Measurements from ENCODE around the gene OGFR.

DNA sequence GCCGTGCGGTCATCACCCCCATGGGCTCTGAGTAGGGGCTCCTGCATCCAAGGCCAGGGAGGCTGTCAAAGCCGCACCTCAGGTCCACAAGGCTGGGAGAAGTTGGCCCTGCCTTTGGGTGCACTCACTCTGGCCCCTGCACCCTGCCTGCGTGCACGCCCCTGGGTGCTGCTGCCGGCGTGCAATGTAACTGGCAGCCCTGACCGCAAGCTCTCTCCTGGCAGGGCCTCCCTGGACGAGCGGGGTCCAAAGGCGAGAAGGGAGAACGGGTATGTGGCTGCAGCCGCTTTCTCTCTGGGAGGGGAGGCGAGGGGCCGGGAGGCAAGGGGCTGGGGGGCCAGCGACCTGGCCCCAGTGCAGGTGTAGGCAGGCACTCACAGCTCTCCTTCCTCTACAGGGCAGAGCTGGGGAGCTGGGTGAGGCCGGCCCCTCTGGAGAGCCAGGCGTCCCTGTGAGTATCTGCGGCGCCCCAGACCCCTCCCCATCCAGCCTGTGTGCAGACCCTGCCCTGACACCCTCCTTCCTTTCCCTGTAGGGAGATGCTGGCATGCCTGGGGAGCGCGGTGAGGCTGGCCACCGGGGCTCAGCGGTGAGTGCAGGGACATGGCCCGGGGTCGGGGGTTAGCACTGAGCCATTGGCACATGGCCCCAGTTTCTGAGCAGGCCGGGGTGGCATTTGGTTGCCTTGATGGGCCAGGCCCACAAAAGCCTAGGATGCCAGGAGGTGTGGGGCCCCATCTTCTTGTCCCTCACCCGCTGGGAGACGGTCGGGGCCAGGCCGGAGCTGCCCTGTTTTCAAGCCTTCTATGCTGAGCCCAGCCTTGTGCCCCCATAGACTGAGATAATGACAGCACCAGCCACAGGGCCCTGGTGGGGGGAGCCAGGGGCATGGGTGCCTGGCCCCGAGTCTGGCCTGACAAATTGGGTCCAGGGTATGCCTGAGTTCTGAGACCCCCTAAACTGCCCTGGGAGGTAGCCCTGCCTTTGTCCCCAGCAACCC lies 24.9 kb downstream of the OGFR start:
- TF ChIP-seq, protein P1, sequence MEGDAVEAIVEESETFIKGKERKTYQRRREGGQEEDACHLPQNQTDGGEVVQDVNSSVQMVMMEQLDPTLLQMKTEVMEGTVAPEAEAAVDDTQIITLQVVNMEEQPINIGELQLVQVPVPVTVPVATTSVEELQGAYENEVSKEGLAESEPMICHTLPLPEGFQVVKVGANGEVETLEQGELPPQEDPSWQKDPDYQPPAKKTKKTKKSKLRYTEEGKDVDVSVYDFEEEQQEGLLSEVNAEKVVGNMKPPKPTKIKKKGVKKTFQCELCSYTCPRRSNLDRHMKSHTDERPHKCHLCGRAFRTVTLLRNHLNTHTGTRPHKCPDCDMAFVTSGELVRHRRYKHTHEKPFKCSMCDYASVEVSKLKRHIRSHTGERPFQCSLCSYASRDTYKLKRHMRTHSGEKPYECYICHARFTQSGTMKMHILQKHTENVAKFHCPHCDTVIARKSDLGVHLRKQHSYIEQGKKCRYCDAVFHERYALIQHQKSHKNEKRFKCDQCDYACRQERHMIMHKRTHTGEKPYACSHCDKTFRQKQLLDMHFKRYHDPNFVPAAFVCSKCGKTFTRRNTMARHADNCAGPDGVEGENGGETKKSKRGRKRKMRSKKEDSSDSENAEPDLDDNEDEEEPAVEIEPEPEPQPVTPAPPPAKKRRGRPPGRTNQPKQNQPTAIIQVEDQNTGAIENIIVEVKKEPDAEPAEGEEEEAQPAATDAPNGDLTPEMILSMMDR (tag by site-specific recombination; IDR thresholded peaks at IDR 0.05): no peak
- TF ChIP-seq ZNF140 (tag by site-specific recombination; IDR thresholded peaks at IDR 0.05) (no peak), ZNF274 (IDR thresholded peaks at IDR 0.05; ENCODE audit: low read length) (no peak), ZNF274 (tag by site-specific recombination; IDR thresholded peaks at IDR 0.05; ENCODE audit: borderline replicate concordance) (no peak), ZNF701 (tag by site-specific recombination; IDR thresholded peaks at IDR 0.05) (no peak), MEIS1 (CRISPR knock-in tag; IDR thresholded peaks at IDR 0.05; ENCODE audit: borderline replicate concordance) (no peak), ZBTB8A (tag by site-specific recombination; IDR thresholded peaks at IDR 0.05) (no peak), ZNF302 (tag by site-specific recombination; IDR thresholded peaks at IDR 0.05; ENCODE audit: low read depth) (no peak), ZBTB1 (tag by site-specific recombination; IDR thresholded peaks at IDR 0.05) (no peak), ZNF24 (tag by site-specific recombination; IDR thresholded peaks at IDR 0.05) (no peak)
- TF ChIP-seq, protein P2, sequence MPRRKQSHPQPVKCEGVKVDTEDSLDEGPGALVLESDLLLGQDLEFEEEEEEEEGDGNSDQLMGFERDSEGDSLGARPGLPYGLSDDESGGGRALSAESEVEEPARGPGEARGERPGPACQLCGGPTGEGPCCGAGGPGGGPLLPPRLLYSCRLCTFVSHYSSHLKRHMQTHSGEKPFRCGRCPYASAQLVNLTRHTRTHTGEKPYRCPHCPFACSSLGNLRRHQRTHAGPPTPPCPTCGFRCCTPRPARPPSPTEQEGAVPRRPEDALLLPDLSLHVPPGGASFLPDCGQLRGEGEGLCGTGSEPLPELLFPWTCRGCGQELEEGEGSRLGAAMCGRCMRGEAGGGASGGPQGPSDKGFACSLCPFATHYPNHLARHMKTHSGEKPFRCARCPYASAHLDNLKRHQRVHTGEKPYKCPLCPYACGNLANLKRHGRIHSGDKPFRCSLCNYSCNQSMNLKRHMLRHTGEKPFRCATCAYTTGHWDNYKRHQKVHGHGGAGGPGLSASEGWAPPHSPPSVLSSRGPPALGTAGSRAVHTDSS (tag by site-specific recombination; IDR thresholded peaks at IDR 0.05): no peak
- TF ChIP-seq, protein P3, sequence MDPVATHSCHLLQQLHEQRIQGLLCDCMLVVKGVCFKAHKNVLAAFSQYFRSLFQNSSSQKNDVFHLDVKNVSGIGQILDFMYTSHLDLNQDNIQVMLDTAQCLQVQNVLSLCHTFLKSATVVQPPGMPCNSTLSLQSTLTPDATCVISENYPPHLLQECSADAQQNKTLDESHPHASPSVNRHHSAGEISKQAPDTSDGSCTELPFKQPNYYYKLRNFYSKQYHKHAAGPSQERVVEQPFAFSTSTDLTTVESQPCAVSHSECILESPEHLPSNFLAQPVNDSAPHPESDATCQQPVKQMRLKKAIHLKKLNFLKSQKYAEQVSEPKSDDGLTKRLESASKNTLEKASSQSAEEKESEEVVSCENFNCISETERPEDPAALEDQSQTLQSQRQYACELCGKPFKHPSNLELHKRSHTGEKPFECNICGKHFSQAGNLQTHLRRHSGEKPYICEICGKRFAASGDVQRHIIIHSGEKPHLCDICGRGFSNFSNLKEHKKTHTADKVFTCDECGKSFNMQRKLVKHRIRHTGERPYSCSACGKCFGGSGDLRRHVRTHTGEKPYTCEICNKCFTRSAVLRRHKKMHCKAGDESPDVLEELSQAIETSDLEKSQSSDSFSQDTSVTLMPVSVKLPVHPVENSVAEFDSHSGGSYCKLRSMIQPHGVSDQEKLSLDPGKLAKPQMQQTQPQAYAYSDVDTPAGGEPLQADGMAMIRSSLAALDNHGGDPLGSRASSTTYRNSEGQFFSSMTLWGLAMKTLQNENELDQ (tag by site-specific recombination; IDR thresholded peaks at IDR 0.05; ENCODE audit: low read depth): no peak
- TF ChIP-seq, protein P4, sequence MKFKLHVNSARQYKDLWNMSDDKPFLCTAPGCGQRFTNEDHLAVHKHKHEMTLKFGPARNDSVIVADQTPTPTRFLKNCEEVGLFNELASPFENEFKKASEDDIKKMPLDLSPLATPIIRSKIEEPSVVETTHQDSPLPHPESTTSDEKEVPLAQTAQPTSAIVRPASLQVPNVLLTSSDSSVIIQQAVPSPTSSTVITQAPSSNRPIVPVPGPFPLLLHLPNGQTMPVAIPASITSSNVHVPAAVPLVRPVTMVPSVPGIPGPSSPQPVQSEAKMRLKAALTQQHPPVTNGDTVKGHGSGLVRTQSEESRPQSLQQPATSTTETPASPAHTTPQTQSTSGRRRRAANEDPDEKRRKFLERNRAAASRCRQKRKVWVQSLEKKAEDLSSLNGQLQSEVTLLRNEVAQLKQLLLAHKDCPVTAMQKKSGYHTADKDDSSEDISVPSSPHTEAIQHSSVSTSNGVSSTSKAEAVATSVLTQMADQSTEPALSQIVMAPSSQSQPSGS (tag by site-specific recombination; IDR thresholded peaks at IDR 0.05; ENCODE audit: low read depth): no peak
